ENCODE data around the gene CHST3. TPM values are rescaled to one million over a fixed set of nuclear protein-coding genes. Genes with fewer than 3 reads are reported as not detected.

The CHST3 gene
- total RNA-seq, 2 experiments from 2014 or later: not detected

DNA sequence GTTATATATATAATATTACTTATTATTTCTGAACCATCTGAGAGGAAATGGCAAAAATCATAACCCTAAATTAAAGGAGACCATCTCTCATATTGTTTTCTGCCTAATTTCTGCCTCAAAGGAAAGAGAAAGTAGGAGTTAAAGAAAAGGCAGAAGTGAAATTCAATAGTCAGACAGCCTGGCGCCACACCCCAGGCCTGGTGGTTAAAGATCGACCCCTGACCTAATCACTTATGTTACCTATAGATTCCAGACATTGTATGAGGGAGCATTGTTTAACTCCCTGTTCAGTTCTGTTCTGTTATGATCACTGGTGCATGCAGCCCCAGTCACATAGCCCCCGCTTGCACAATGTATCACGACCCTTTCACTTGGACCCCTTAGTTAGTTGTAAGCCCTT lies 24.9 kb upstream of the CHST3 start:
- POLR2A ChIA-PET: no interaction called here
- H3K27me3 Mint-ChIP-seq: no peaks in the 10 kb centered on the region
- ATAC-seq (ENCODE audit: low read depth) (no peak), DNase-seq (no peak)
- peaks cover 4% of the 10 kb centered on the region for H3K36me3 Mint-ChIP-seq
- no peak overlapping the region for H3K4me3 Mint-ChIP-seq
- peaks cover 7% of the 10 kb centered on the region for H3K4me1 Mint-ChIP-seq
- peaks cover 16% of the 10 kb centered on the region for H3K9me3 Mint-ChIP-seq
- H3K27ac Mint-ChIP-seq: no peak overlapping the region

DNA sequence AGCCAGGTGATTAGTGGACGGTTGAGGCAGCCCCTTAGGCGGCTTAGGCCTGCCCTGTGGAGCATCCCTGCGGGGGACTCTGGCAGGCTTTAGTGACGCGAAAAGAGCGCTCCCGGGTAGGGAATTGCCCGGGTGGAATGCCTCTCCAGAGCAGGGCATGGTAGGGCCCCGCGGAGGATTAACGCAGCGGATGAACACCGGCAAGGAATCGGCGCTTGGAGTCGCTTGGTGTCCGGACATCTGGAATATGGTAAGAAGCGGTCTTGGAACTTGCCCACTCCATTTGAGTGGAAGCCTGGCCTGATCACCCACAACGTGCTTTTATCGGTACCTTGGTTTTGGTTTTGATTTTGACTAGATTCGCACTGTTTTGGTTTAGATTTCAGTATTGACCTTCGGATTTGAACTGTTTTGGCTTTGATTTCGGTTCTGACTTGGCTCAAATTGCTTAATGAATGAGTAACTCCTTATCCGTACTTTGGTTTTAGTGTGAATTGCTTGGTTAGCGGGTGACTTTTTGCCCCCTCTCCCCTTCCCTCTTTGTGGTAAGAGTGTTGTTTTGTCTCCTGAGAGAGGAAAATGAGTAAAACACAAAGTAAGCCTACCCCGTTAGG lies 24.2 kb upstream of the CHST3 start:
- Mint-ChIP-seq H3K27me3 (no peaks in the 10 kb centered on the region), H3K4me3 (no peak overlapping the region), H3K27ac (no peak overlapping the region), H3K9me3 (peaks cover 17% of the 10 kb centered on the region), H3K4me1 (peaks cover 5% of the 10 kb centered on the region), H3K36me3 (peaks cover 4% of the 10 kb centered on the region)
- ATAC-seq (ENCODE audit: low read depth) (no peak), DNase-seq (no peak)
- POLR2A ChIA-PET: no interaction called here

DNA sequence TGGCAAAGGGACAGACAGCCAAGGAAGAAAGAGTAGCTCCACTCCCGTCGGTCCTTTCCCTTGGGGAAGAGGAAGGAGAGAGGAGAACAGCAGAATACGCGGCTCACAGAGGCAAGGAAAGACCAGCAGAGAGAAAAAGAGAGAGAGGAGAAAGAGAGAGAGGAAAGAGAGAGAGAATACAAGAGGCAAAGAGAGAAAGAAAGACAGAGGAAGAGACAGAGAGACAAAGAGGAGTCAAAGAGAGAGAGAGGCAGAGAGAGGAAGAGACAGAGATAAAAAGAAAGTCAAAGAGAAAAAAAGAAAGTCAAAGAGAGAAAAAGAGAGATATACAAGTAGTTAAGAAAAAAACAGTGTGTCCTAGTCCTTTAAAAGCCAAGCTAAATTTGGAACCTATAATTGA lies 23.4 kb upstream of the CHST3 start:
- DNase-seq: no peak
- no peak overlapping the region for H3K27ac Mint-ChIP-seq
- H3K4me1 Mint-ChIP-seq: peaks cover 4% of the 10 kb centered on the region
- ATAC-seq (ENCODE audit: low read depth): no peak
- H3K9me3 Mint-ChIP-seq: peaks cover 19% of the 10 kb centered on the region
- POLR2A ChIA-PET: no interaction called here
- H3K27me3 Mint-ChIP-seq: no peaks in the 10 kb centered on the region
- peaks cover 5% of the 10 kb centered on the region for H3K36me3 Mint-ChIP-seq
- no peak overlapping the region for H3K4me3 Mint-ChIP-seq

DNA sequence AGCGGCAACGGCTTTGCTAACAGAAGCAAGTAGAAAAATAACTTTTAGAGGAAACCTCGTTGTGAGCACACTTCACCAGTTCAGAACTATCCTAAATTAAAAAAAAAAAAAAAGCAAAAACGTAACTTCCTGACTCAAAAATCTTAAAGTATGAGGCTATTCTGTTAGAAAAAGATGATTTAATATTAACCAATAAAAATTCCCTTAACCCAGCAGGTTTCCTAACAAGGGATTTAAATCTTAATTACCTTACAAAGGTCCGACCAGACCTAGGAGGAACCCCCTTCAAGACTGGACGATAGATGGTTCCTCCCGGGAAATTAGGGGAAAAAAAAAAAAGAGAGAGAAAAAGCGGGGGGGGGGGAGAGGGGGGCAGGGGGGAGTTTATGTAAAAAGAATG lies 22.9 kb upstream of the CHST3 start:
- peaks cover 4% of the 10 kb centered on the region for H3K4me1 Mint-ChIP-seq
- DNase-seq (no peak), ATAC-seq (ENCODE audit: low read depth) (no peak)
- H3K27ac Mint-ChIP-seq: no peak overlapping the region
- peaks cover 22% of the 10 kb centered on the region for H3K9me3 Mint-ChIP-seq
- POLR2A ChIA-PET: no interaction called here
- no peak overlapping the region for H3K4me3 Mint-ChIP-seq
- no peaks in the 10 kb centered on the region for H3K27me3 Mint-ChIP-seq
- peaks cover 7% of the 10 kb centered on the region for H3K36me3 Mint-ChIP-seq

DNA sequence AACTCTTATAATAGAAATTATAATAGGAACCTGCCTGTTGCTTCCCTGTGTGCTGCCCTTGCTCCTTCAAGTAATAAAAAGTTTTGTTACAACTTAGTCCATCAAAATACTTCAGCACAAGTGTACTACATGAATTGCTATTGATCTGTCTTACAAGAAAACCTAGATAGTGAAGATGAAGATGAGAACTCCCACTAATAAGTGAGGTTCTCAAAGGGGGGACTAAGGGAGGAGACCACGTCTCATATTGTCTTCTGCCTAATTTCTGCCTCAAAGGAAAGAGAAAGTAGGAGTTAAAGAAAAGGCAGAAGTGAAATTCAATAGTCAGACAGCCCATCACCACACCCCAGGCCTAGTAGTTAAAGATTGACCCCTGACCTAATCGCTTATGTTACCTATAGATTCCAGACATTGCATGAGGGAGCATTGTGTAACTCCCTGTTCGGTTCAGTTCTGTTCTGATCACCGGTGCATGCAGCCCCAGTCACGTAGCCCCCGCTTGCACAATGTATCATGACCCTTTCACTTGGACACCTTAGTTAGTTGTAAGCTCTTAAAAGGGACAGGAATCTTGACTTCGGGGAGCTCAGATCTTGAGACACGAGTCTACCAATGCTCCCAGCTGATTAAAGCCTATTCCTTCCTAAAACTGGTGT lies 18.2 kb upstream of the CHST3 start:
- Mint-ChIP-seq H3K9me3 (peaks cover 34% of the 10 kb centered on the region), H3K27me3 (no peaks in the 10 kb centered on the region), H3K4me3 (no peak overlapping the region), H3K27ac (no peak overlapping the region), H3K4me1 (no peaks in the 10 kb centered on the region), H3K36me3 (peaks cover 8% of the 10 kb centered on the region)
- ATAC-seq (ENCODE audit: low read depth) (no peak), DNase-seq (no peak)
- POLR2A ChIA-PET: no interaction called here

DNA sequence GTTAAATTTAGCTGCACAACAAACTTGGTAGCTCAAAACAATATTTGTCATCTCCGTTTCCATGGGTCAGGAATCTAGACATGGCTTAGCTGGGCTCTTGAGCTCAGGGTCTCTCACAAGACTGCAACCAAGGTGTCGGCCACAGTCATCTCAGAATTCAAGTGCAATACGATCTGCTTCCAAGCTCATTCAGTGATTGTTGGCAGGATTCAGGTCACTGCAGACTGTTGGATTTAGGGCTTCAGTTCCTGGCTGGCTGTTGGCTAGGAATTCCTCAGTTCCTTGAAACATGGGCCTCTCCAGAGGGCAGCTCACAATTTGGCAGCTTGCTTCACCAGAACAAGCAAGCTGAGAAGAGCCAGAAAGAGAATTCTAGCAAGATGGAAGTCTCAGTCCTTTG lies 17.5 kb upstream of the CHST3 start:
- Mint-ChIP-seq H3K4me1 (no peaks in the 10 kb centered on the region), H3K27me3 (no peaks in the 10 kb centered on the region), H3K36me3 (peaks cover 8% of the 10 kb centered on the region), H3K9me3 (peaks cover 33% of the 10 kb centered on the region), H3K27ac (no peak overlapping the region), H3K4me3 (no peak overlapping the region)
- ATAC-seq (ENCODE audit: low read depth) (no peak), DNase-seq (no peak)
- POLR2A ChIA-PET: no interaction called here

DNA sequence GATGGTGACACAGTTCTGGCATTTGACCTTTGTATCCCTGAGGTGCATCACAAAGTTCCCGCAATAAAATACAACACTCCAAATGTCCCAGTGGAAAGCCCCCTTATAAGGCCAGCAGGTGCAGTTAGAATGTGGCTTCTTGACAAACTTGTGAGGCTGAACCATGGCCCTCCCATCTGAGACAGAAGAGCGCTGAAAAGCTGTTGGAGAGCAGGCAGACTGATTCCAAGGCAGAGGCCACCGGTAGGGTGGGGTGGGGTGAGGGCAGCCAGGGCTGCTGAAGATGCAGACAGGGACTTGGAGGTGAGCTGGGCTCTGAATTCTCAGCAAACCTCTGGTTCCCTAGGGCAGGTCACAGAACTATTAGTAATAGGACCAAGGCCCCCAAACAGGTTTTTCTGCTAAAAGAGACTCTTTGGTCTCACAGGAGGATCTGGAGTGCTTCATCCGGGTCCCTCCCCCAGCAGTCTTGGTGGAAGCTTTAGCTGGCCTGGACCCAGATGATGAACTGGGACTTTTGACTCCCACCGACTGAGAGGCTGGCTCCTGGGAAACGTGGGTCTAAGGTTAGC lies 15.6 kb upstream of the CHST3 start:
- no peak for ATAC-seq (ENCODE audit: low read depth)
- peaks cover 31% of the 10 kb centered on the region for H3K9me3 Mint-ChIP-seq
- DNase-seq: no peak
- H3K27me3 Mint-ChIP-seq: no peaks in the 10 kb centered on the region
- H3K36me3 Mint-ChIP-seq: peaks cover 8% of the 10 kb centered on the region
- POLR2A ChIA-PET: no interaction called here
- H3K4me1 Mint-ChIP-seq: no peaks in the 10 kb centered on the region
- no peak overlapping the region for H3K27ac Mint-ChIP-seq
- H3K4me3 Mint-ChIP-seq: no peak overlapping the region

DNA sequence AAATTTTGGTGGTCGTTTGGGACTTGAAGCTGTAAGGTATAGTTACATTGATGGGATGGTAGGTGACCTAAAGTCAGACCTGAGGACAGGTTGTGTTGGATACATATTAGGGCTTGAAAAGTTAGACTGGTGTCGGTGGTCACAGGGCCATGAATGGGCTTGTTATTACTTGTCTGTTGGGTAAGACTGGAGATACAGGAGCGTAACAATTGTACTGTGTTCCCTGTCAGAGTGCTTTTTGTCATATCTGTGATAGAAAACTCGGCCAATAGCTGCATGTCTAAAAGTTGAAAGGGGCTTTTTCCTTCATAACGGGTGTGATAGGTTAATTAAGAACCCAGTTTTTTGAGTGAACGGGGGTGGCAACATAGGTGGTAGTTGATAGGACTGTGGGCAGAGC lies 13.5 kb upstream of the CHST3 start:
- Mint-ChIP-seq H3K27ac (no peak overlapping the region), H3K36me3 (peaks cover 11% of the 10 kb centered on the region), H3K9me3 (peaks cover 33% of the 10 kb centered on the region), H3K27me3 (no peaks in the 10 kb centered on the region), H3K4me3 (no peak overlapping the region), H3K4me1 (no peaks in the 10 kb centered on the region)
- POLR2A ChIA-PET: no interaction called here
- no peak for DNase-seq
- no peak for ATAC-seq (ENCODE audit: low read depth)

DNA sequence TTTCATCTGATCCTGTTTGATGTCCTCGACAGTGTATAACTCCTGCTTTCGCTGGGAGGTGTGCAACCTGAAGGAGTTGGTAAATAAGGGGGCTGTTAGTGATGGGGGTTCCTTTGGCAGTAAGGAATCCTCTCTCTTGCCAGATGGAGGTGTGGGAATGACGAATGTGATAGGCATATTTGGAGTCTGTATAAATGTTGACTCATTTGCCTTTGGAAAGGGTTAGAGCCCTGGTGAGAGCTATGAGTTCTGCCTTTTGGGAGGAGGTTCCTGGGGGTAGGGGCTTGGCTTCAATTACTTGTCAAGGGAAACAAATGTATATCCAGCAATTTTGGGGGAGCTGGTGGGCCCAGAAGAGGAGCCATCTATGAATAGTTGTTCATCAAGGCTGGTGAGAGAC lies 11.4 kb upstream of the CHST3 start:
- H3K27ac Mint-ChIP-seq: no peak overlapping the region
- POLR2A ChIA-PET: no interaction called here
- H3K4me3 Mint-ChIP-seq: no peak overlapping the region
- DNase-seq: no peak
- no peak for ATAC-seq (ENCODE audit: low read depth)
- H3K27me3 Mint-ChIP-seq: no peaks in the 10 kb centered on the region
- H3K9me3 Mint-ChIP-seq: peaks cover 16% of the 10 kb centered on the region
- H3K4me1 Mint-ChIP-seq: no peaks in the 10 kb centered on the region
- peaks cover 3% of the 10 kb centered on the region for H3K36me3 Mint-ChIP-seq

DNA sequence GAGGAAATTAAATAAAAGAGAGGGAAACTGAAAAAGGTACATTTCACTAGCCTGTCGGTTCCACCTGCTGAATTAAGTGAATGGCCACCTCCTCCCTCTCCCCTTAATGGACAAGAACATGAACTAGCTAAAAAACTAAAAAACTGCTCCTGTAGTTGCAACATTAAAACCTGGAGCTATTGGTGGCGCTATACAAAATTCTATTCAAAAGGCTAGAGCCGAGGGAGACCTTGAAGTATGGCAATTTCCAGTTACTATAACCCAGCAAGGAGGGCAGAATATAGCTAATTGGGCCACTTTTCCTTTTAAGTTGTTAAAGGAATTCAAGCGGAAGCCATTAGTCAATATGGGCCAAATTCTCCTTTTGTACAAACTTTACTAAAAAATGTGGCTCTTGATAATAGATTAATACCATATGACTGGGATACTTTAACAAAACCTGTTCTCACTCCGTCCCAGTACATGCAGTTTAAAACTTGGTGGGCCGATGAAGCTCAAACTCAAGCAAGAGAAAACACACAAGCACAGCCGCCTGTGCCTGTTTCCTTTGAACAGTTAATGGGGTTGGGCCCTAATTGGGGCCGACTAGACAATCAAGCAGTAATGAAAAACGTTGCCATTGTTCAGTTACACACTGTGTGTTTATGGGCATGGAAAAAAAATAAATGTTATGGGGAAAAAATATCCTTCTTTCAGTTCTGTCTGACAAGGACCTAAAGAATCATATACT lies 6.5 kb upstream of the CHST3 start:
- no peak for ATAC-seq (ENCODE audit: low read depth)
- DNase-seq: no peak
- no peak overlapping the region for H3K4me3 Mint-ChIP-seq
- H3K36me3 Mint-ChIP-seq: peaks cover 3% of the 10 kb centered on the region
- peaks cover 4% of the 10 kb centered on the region for H3K9me3 Mint-ChIP-seq
- H3K4me1 Mint-ChIP-seq: no peaks in the 10 kb centered on the region
- peaks cover 23% of the 10 kb centered on the region for H3K27me3 Mint-ChIP-seq
- no peak overlapping the region for H3K27ac Mint-ChIP-seq
- POLR2A ChIA-PET: no interaction called here

DNA sequence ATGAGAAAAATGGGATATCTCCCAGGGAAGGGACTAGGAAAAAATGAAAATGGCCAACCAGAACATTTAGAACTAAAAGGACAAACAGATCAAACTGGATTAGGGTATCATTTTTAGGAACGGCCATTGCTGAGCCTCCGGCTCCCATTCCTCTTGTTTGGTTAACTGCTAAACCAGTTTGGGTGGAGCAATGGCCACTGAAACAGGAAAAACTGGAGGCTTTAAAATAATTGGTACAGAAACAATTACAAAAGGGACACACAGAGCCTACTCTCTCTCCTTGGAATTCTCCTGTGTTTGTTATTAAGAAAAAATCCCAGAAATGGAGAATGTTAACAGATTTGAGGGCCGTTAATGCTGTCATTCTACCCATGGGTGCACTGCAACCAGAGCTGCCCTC lies 4.7 kb upstream of the CHST3 start:
- no peak for DNase-seq
- Mint-ChIP-seq H3K4me1 (no peaks in the 10 kb centered on the region), H3K36me3 (peaks cover 3% of the 10 kb centered on the region), H3K9me3 (peaks cover 4% of the 10 kb centered on the region), H3K27me3 (peaks cover 33% of the 10 kb centered on the region), H3K27ac (no peak overlapping the region), H3K4me3 (no peak overlapping the region)
- POLR2A ChIA-PET: no interaction called here
- ATAC-seq (ENCODE audit: low read depth): no peak

DNA sequence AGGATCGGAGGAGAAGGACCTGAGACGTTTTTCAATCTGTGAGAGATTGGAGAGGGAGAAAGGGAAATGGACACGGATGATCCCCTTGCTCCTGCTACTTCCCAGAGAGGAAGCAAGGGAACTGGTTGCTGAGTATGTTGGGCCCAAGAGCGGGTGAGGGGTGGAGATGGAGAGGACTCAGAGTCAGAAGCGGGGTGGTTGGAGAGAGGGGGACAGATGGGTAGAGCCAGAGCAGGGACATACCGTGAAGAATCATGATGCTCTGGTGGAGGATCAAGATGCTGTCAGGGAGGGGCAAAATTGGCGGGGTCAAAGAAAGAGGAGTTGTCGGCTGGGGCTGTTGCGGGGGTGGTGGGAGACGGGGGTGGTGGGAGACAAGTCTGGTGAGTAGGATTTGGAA lies 2.4 kb upstream of the CHST3 start:
- POLR2A ChIA-PET: no interaction called here
- no peak for DNase-seq
- H3K9me3 Mint-ChIP-seq: no peaks in the 10 kb centered on the region
- ATAC-seq (ENCODE audit: low read depth): no peak
- H3K27me3 Mint-ChIP-seq: peaks cover 52% of the 10 kb centered on the region
- H3K4me1 Mint-ChIP-seq: peaks cover 5% of the 10 kb centered on the region
- H3K36me3 Mint-ChIP-seq: no peaks in the 10 kb centered on the region
- no peak overlapping the region for H3K4me3 Mint-ChIP-seq
- no peak overlapping the region for H3K27ac Mint-ChIP-seq

DNA sequence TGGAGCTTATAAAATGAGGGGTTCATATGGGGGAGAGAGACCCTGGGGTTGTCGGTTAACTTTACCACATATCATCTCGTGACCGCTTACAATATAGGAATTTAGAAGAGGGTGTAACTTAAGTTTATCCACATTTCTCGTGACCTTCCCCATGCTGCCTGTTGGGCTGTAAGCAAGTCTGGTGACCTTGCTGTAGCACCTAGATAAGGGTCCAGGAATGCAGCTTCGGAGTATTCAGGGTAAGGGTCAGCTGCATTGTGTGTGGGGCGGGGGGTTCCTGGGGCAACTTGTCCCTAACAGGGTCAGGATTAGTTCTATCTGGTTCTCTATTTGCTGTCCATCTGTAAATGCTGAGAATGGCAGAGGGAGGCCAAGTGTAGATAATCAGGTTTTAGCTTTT lies 1.3 kb upstream of the CHST3 start:
- no peaks in the 10 kb centered on the region for H3K36me3 Mint-ChIP-seq
- H3K27me3 Mint-ChIP-seq: peaks cover 52% of the 10 kb centered on the region
- peaks cover 5% of the 10 kb centered on the region for H3K4me1 Mint-ChIP-seq
- POLR2A ChIA-PET: no interaction called here
- ATAC-seq (ENCODE audit: low read depth) (no peak), DNase-seq (no peak)
- H3K27ac Mint-ChIP-seq: no peak overlapping the region
- no peaks in the 10 kb centered on the region for H3K9me3 Mint-ChIP-seq
- H3K4me3 Mint-ChIP-seq: no peak overlapping the region
